SU-DHL-6 (cell line): ENCODE measurements around the gene ARFGEF3.
"Not testable (repeated sequence)": the region's sequence is repeated elsewhere in the genome, so short reads cannot be mapped to it uniquely, and the experiment has no call there.

Experiments used
- H2AFZ ChIP-seq: fragments of 200-600 bp; sonication (generic); 2 replicates; pipeline ENCODE4 v1.6.1; 2014; ENCODE audit warnings: low read depth, mild to moderate bottlenecking, moderate library complexity, mixed read lengths, antibody characterized with exemption, low read length; ENCODE audit not compliant: severe bottlenecking
- H3F3A ChIP-seq: fragments of 200-600 bp; shearing (Covaris generic); 2 replicates; pipeline ENCODE4 v1.6.0; 2016; ENCODE audit warnings: antibody characterized with exemption, mild to moderate bottlenecking; ENCODE audit not compliant: insufficient read depth
- H3K27ac ChIP-seq: fragments of 200-600 bp; sonication (generic); 2 replicates; pipeline ENCODE4 v1.5.1; 2016; ENCODE audit warnings: low read depth, mild to moderate bottlenecking, low read length, moderate library complexity, mixed read lengths
- H3K27me3 ChIP-seq: fragments of 200-600 bp; sonication (generic), shearing (Covaris generic); 2 replicates; pipeline ENCODE4 v1.6.0; 2014; ENCODE audit warnings: mild to moderate bottlenecking, low read length
- H3K36me3 ChIP-seq: fragments of 200-600 bp; sonication (generic); 2 replicates; pipeline ENCODE4 v1.6.1; 2014; ENCODE audit warnings: mild to moderate bottlenecking, low read length, mixed read lengths
- H3K4me2 ChIP-seq: fragments of 300-600, 200-600 bp; shearing (Covaris generic), sonication (generic); 2 replicates; pipeline ENCODE4 v1.6.0; 2014; ENCODE audit warnings: low read length, low read depth, mild to moderate bottlenecking; ENCODE audit not compliant: poor library complexity, severe bottlenecking
- H3K4me3 ChIP-seq: fragments of 200-600 bp; sonication (generic); 2 replicates; pipeline ENCODE4 v1.5.1; 2014; ENCODE audit warnings: antibody characterized with exemption, low read length, mild to moderate bottlenecking, mixed read lengths; ENCODE audit not compliant: insufficient read depth, poor library complexity, severe bottlenecking
- H3K79me2 ChIP-seq: fragments of 200-600 bp; sonication (generic); 2 replicates; pipeline ENCODE4 v1.6.1; 2014; ENCODE audit warnings: mild to moderate bottlenecking, low read length, moderate library complexity; ENCODE audit not compliant: insufficient read depth
- H3K9ac ChIP-seq: fragments of 200-600 bp; sonication (generic); 2 replicates; pipeline ENCODE4 v1.7.0; 2014; ENCODE audit warnings: mild to moderate bottlenecking, low read length
- H3K9me2 ChIP-seq: fragments of 200-600 bp; sonication (generic); replicated peaks from 2 replicates; pipeline ENCODE4 v1.6.1; 2014; ENCODE audit warnings: low read length; ENCODE audit not compliant: insufficient read depth
- H3K9me3 ChIP-seq: fragments of 200-600 bp; sonication (generic); 2 replicates; pipeline ENCODE4 v1.6.1; 2014; ENCODE audit warnings: low read length, mixed read lengths; ENCODE audit not compliant: insufficient read depth
- H4K20me1 ChIP-seq: fragments of 200-600 bp; sonication (generic); 2 replicates; pipeline ENCODE4 v1.6.1; 2014; ENCODE audit warnings: low read depth, mild to moderate bottlenecking, antibody characterized with exemption, low read length, moderate library complexity, mixed read lengths
- EZH2phosphoT487 ChIP-seq: fragments of 200-600 bp; sonication (generic), shearing (Covaris generic); conservative IDR thresholded peaks from 2 replicates; pipeline ENCODE4 v1.6.1; 2018; ENCODE audit warnings: mild to moderate bottlenecking, antibody characterized with exemption, low read length, moderate library complexity, mixed read lengths
- TF ChIP-seq, protein P1 (sequence below): fragments of 200-600 bp; sonication (generic); IDR thresholded peaks from one replicate; pipeline ENCODE4 v1.5.1; 2017; ENCODE audit warnings: antibody characterized with exemption, mild to moderate bottlenecking, low read length, moderate library complexity; ENCODE audit not compliant: insufficient read depth, poor library complexity, severe bottlenecking

Gene ARFGEF3

GRCh38 chr6:138287144-138287955, 125.6 kb downstream of the ARFGEF3 start:
- H4K20me1 ChIP-seq: no peaks in the 10 kb centered on the region
- no peak overlapping the region for H3K4me3 ChIP-seq
- H3K36me3 ChIP-seq: no peaks in the 10 kb centered on the region
- no peaks in the 10 kb centered on the region for H3K9me3 ChIP-seq
- H3K27ac ChIP-seq: no peak overlapping the region
- no peaks in the 10 kb centered on the region for H3F3A ChIP-seq
- no peak overlapping the region for H3K4me2 ChIP-seq
- H3K9me2 ChIP-seq: no peaks in the 10 kb centered on the region
- H3K27me3 ChIP-seq: no peaks in the 10 kb centered on the region
- no peaks in the 10 kb centered on the region for H3K79me2 ChIP-seq
- TF ChIP-seq, protein P1, sequence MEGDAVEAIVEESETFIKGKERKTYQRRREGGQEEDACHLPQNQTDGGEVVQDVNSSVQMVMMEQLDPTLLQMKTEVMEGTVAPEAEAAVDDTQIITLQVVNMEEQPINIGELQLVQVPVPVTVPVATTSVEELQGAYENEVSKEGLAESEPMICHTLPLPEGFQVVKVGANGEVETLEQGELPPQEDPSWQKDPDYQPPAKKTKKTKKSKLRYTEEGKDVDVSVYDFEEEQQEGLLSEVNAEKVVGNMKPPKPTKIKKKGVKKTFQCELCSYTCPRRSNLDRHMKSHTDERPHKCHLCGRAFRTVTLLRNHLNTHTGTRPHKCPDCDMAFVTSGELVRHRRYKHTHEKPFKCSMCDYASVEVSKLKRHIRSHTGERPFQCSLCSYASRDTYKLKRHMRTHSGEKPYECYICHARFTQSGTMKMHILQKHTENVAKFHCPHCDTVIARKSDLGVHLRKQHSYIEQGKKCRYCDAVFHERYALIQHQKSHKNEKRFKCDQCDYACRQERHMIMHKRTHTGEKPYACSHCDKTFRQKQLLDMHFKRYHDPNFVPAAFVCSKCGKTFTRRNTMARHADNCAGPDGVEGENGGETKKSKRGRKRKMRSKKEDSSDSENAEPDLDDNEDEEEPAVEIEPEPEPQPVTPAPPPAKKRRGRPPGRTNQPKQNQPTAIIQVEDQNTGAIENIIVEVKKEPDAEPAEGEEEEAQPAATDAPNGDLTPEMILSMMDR: peak; percentile 63
- no peak for TF ChIP-seq EZH2phosphoT487
- H3K9ac ChIP-seq: no peak overlapping the region
- H2AFZ ChIP-seq: no peak overlapping the region

DNA sequence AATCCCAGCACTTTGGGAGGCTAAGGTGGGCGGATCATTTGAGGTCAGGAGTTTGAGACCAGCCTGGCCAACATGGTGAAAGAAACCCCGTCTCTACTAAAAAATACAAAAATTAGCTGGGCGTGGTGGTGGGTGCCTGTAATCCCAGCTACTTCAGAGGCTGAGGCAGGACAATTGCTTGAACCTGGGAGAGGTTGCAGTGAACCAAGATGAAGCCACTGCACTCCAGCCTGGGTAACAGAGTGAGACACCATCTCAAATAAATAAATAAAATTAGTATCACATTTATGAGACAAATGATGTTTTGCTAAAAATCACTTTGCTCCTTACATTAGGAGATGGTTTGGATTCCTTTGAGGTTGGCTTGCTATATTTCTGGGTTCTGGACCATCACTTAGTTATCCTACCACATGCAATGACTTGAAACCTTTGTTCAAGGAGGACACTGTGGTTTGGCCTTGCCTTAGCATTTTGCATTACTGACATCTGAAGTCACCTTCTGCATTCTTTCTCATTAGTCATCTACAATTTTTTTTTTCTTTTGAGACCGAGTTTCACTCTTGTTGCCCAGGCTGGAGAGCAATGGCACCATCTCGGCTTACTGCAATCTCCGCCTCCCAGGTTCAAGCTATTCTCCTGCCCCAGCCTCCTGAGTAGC, 126.8 kb downstream of the ARFGEF3 start:
- not testable (repeated sequence) for H3K36me3 ChIP-seq, H4K20me1 ChIP-seq, H2AFZ ChIP-seq, H3K27ac ChIP-seq, H3K9ac ChIP-seq, H3K4me2 ChIP-seq, H3K27me3 ChIP-seq, H3K4me3 ChIP-seq, H3K79me2 ChIP-seq, H3F3A ChIP-seq, H3K9me3 ChIP-seq, H3K9me2 ChIP-seq

DNA sequence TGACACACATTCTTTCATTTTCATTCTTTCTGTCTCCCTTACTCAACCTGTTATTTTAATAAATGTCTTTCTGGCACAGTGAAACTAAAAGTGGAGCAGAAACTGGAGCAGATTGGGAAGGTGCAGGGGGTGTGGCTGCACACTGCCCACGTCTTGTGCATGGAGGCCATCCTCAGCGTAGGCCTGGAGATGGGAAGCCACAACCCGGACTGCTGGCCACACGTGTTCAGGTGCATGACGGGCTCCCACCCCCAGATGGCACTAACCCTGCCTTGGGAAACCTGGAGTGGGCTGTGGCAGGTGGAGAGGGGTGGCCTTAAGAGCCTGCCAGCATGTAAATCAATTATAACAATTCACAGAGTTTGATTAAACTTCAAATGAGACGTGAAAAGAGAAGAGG, 128.0 kb downstream of the ARFGEF3 start:
- no peak overlapping the region for H3K4me3 ChIP-seq
- H3K36me3 ChIP-seq: no peaks in the 10 kb centered on the region
- H3K9ac ChIP-seq: no peak overlapping the region
- H3K9me2 ChIP-seq: no peaks in the 10 kb centered on the region
- H4K20me1 ChIP-seq: no peaks in the 10 kb centered on the region
- no peak overlapping the region for H3K27ac ChIP-seq
- H3F3A ChIP-seq: no peaks in the 10 kb centered on the region
- no peaks in the 10 kb centered on the region for H3K27me3 ChIP-seq
- H2AFZ ChIP-seq: no peak overlapping the region
- TF ChIP-seq EZH2phosphoT487: no peak
- TF ChIP-seq, protein P1: no peak
- no peak overlapping the region for H3K4me2 ChIP-seq
- H3K9me3 ChIP-seq: no peaks in the 10 kb centered on the region
- H3K79me2 ChIP-seq: no peaks in the 10 kb centered on the region

DNA sequence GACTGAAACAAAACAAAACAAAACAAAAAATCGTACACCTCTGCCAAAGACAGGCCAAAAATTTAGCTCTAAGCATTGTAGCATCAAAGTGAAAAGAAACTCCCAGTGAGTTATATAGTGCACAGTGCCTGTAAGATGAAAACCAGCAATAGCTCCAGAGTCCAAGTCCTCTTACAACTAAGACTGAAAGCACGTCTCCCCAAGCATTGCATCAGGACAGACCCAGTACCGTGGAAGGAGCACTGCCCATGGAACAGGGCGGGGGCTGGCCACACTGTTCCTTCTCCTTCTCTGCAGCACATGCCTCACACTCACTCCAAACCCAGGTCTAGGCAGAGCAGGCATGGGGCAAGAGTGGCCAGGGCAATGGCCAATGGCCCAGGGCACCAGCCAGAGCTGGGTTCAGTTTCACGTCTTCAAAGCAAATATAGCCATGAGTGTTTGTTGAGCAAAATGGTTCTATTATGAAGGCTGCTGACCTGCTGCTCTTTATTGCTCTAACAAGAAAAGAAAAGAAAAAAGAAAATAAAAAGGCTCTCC, 128.8 kb downstream of the ARFGEF3 start:
- Histone ChIP-seq H3K4me2 (no peak overlapping the region), H3K4me3 (no peak overlapping the region), H3K9ac (no peak overlapping the region), H2AFZ (no peak overlapping the region), H3K27ac (no peak overlapping the region), H3K27me3 (no peaks in the 10 kb centered on the region), H3K9me2 (no peaks in the 10 kb centered on the region), H3F3A (no peaks in the 10 kb centered on the region), H4K20me1 (no peaks in the 10 kb centered on the region), H3K36me3 (no peaks in the 10 kb centered on the region), H3K79me2 (no peaks in the 10 kb centered on the region), H3K9me3 (no peaks in the 10 kb centered on the region)
- TF ChIP-seq, protein P1: no peak
